Activated CD4-positive, alpha-beta T cell treated with anti-CD3 and anti-CD28 coated beads, Interleukin-2, amount 10 ng/mL, durations not matched to agents 7 days and 5 days (primary cell): Measurements from ENCODE around the gene SAA1. TPM values are rescaled to one million over a fixed set of nuclear protein-coding genes. Genes with fewer than 3 reads are reported as not detected.
"Not testable (repeated sequence)": the region's sequence is repeated elsewhere in the genome, so short reads cannot be mapped to it uniquely, and the experiment has no call there.

ENCODE experiments used
- CTCF ChIA-PET: fragments of 350-600 bp; sonication (Branson Sonifier 250); formaldehyde crosslinking; loops from one replicate; lab custom pipeline; 2021; ENCODE audit warnings: antibody characterized with exemption; lab: Charles Lee
- POLR2A ChIA-PET: fragments of 350-600 bp; sonication (Branson Sonifier 250); formaldehyde crosslinking; loops from one replicate; lab custom pipeline; 2021; ENCODE audit warnings: antibody characterized with exemption; lab: Charles Lee
- DNase-seq: peaks from one replicate; pipeline ENCODE4 v3.0.0-alpha.2; 2020
- H3K27ac Mint-ChIP-seq: one replicate; pipeline ENCODE4 v1.8.0; 2021; ENCODE audit warnings: mild to moderate bottlenecking, moderate library complexity, mixed read lengths
- H3K27me3 Mint-ChIP-seq: one replicate; pipeline ENCODE4 v1.8.0; 2021; ENCODE audit warnings: mixed read lengths
- H3K36me3 Mint-ChIP-seq: one replicate; pipeline ENCODE4 v1.8.0; 2021; ENCODE audit warnings: low read depth, mixed read lengths
- H3K4me1 Mint-ChIP-seq: one replicate; pipeline ENCODE4 v1.8.0; 2021; ENCODE audit warnings: mixed read lengths
- H3K4me3 Mint-ChIP-seq: one replicate; pipeline ENCODE4 v1.8.0; 2021; ENCODE audit warnings: mild to moderate bottlenecking, moderate library complexity, mixed read lengths
- H3K9me3 Mint-ChIP-seq: one replicate; pipeline ENCODE4 v1.8.0; 2021; ENCODE audit warnings: mixed read lengths
- total RNA-seq, 2 experiments: library from RNA; stranded (reverse); gene quantifications; one replicate each; pipeline ENCODE4 v1.2.3, GENCODE V29; 2021

Gene SAA1
- total RNA-seq, 2 experiments from 2014 or later: not detected

- peak; percentile 87 for DNase-seq
- Mint-ChIP-seq H3K36me3 (no peaks in the 10 kb centered on the region), H3K27ac (peak overlapping the region; percentile 36), H3K27me3 (peaks cover 26% of the 10 kb centered on the region), H3K9me3 (no peaks in the 10 kb centered on the region), H3K4me1 (peaks cover 31% of the 10 kb centered on the region), H3K4me3 (no peak overlapping the region)
- CTCF ChIA-PET: interaction anchor here (0.5 to 2.7 kb wide), 32 partner anchors 9 to 535 kb away, joined by 3 to 10 read pairs (median 4); partner anchors contain the start of genes GTF2H1, HPS5, LDHA and SAAL1
- POLR2A ChIA-PET: interaction anchor here (0.5 to 1.4 kb wide), 3 partner anchors 141 to 412 kb away, joined by 3 to 5 read pairs (median 3); no protein-coding TSS in a partner anchor
Measured at GRCh38 chr11:18243783-18244362, 22.2 kb upstream of the SAA1 start.

GRCh38 chr11:18245396-18245795 lies 20.7 kb upstream of the SAA1 start:
- no peak for DNase-seq
- Mint-ChIP-seq H3K4me1 (peaks cover 31% of the 10 kb centered on the region), H3K9me3 (no peaks in the 10 kb centered on the region), H3K36me3 (no peaks in the 10 kb centered on the region), H3K27me3 (peaks cover 16% of the 10 kb centered on the region), H3K4me3 (no peak overlapping the region), H3K27ac (no peak overlapping the region)
- ChIA-PET CTCF (interaction anchor here (2.7 kb wide), 1 partner anchor 15 kb away, joined by 9 read pairs; no protein-coding TSS in a partner anchor), POLR2A (no interaction called here)

GRCh38 chr11:18246379-18247190 lies 19.5 kb upstream of the SAA1 start:
- H3K4me1 Mint-ChIP-seq: peaks cover 31% of the 10 kb centered on the region
- H3K27me3 Mint-ChIP-seq, H3K9me3 Mint-ChIP-seq, CTCF ChIA-PET, H3K36me3 Mint-ChIP-seq: not testable (repeated sequence)
- DNase-seq: peak; percentile 47
- peak overlapping the region; percentile 94 for H3K27ac Mint-ChIP-seq
- POLR2A ChIA-PET: interaction anchor here (0.6 kb wide), 2 partner anchors 21 to 81 kb away, joined by 3 to 4 read pairs; no protein-coding TSS in a partner anchor
- peak overlapping the region; percentile 65 for H3K4me3 Mint-ChIP-seq

- peak overlapping the region; percentile 94 for H3K27ac Mint-ChIP-seq
- POLR2A ChIA-PET: interaction anchor here (0.6 kb wide), 1 partner anchor 20 kb away, joined by 3 read pairs; no protein-coding TSS in a partner anchor
- peak overlapping the region; percentile 65 for H3K4me3 Mint-ChIP-seq
- H3K9me3 Mint-ChIP-seq, H3K36me3 Mint-ChIP-seq, H3K27me3 Mint-ChIP-seq, CTCF ChIA-PET, DNase-seq: not testable (repeated sequence)
- H3K4me1 Mint-ChIP-seq: peaks cover 31% of the 10 kb centered on the region
Measured at GRCh38 chr11:18247191-18247581, 18.9 kb upstream of the SAA1 start.

- Mint-ChIP-seq H3K4me3 (no peak within 1 kb of the TSS), H3K36me3 (no peaks in the 10 kb centered on the region), H3K27ac (no peak within 1 kb of the TSS), H3K9me3 (no peaks in the 10 kb centered on the region), H3K4me1 (peaks cover 31% of the 10 kb centered on the region), H3K27me3 (no peaks in the 10 kb centered on the region)
- no peak for DNase-seq
- POLR2A ChIA-PET: no interaction called here
- CTCF ChIA-PET: interaction anchor here (1.0 to 1.1 kb wide), 2 partner anchors 47 to 371 kb away, joined by 3 read pairs; no protein-coding TSS in a partner anchor
Measured at GRCh38 chr11:18248561-18248960, 17.5 kb upstream of the SAA1 start, which contains the start of gene SAA2. TSS of gene SAA2 (minus strand) at chr11:18248668. CDS start at chr11:18248011, 657 bp downstream.

- Mint-ChIP-seq H3K4me1 (no peaks in the 10 kb centered on the region), H3K27me3 (peaks cover 8% of the 10 kb centered on the region)
Measured at GRCh38 chr11:18253233-18253632, 12.8 kb upstream of the SAA1 start.

GRCh38 chr11:18253778-18254338 lies 12.2 kb upstream of the SAA1 start:
- peaks cover 9% of the 10 kb centered on the region for H3K27me3 Mint-ChIP-seq
- no peak overlapping the region for H3K27ac Mint-ChIP-seq
- no peaks in the 10 kb centered on the region for H3K36me3 Mint-ChIP-seq
- ChIA-PET CTCF (no interaction called here), POLR2A (no interaction called here)
- no peak for DNase-seq
- H3K9me3 Mint-ChIP-seq: no peaks in the 10 kb centered on the region
- no peak overlapping the region for H3K4me3 Mint-ChIP-seq
- no peaks in the 10 kb centered on the region for H3K4me1 Mint-ChIP-seq

More at GRCh38 chr11:18253233-18253632, 12.8 kb upstream of the SAA1 start:
- CTCF ChIA-PET: interaction anchor here (0.9 kb wide), 1 partner anchor 9 kb away, joined by 4 read pairs; no protein-coding TSS in a partner anchor
- no peaks in the 10 kb centered on the region for H3K9me3 Mint-ChIP-seq
- H3K27ac Mint-ChIP-seq: no peak overlapping the region
- no peaks in the 10 kb centered on the region for H3K36me3 Mint-ChIP-seq
- H3K4me3 Mint-ChIP-seq: no peak overlapping the region
- DNase-seq: no peak
- POLR2A ChIA-PET: no interaction called here

- no peaks in the 10 kb centered on the region for H3K9me3 Mint-ChIP-seq
- no peaks in the 10 kb centered on the region for H3K4me1 Mint-ChIP-seq
- DNase-seq: no peak
- H3K27me3 Mint-ChIP-seq: peaks cover 15% of the 10 kb centered on the region
- no peaks in the 10 kb centered on the region for H3K36me3 Mint-ChIP-seq
- H3K27ac Mint-ChIP-seq: no peak overlapping the region
- CTCF ChIA-PET: no interaction called here
- no peak overlapping the region for H3K4me3 Mint-ChIP-seq
- POLR2A ChIA-PET: no interaction called here
Measured at GRCh38 chr11:18254781-18255361, 11.2 kb upstream of the SAA1 start.

- Mint-ChIP-seq H3K9me3 (no peaks in the 10 kb centered on the region), H3K27ac (no peak overlapping the region), H3K36me3 (no peaks in the 10 kb centered on the region), H3K27me3 (peaks cover 18% of the 10 kb centered on the region), H3K4me3 (no peak overlapping the region), H3K4me1 (peaks cover 6% of the 10 kb centered on the region)
- ChIA-PET POLR2A (no interaction called here), CTCF (interaction anchor here (1.0 kb wide), 1 partner anchor 153 kb away, joined by 3 read pairs; the partner anchor contains the start of gene LDHC)
- DNase-seq: no peak
Measured at GRCh38 chr11:18259259-18259658, 6.8 kb upstream of the SAA1 start.

GRCh38 chr11:18261721-18262120 lies 4.3 kb upstream of the SAA1 start:
- DNase-seq: no peak
- ChIA-PET CTCF (no interaction called here), POLR2A (no interaction called here)
- Mint-ChIP-seq H3K4me3 (no peak overlapping the region), H3K4me1 (peaks cover 22% of the 10 kb centered on the region), H3K27me3 (peaks cover 16% of the 10 kb centered on the region), H3K27ac (no peak overlapping the region), H3K9me3 (no peaks in the 10 kb centered on the region), H3K36me3 (no peaks in the 10 kb centered on the region)

GRCh38 chr11:18262681-18263350 lies 3.2 kb upstream of the SAA1 start:
- H3K4me1 Mint-ChIP-seq: peaks cover 23% of the 10 kb centered on the region
- H3K27ac Mint-ChIP-seq, H3K4me3 Mint-ChIP-seq, H3K36me3 Mint-ChIP-seq, CTCF ChIA-PET, POLR2A ChIA-PET, H3K9me3 Mint-ChIP-seq, DNase-seq: not testable (repeated sequence)
- H3K27me3 Mint-ChIP-seq: peaks cover 12% of the 10 kb centered on the region

GRCh38 chr11:18264035-18264434 lies 2.0 kb upstream of the SAA1 start:
- Mint-ChIP-seq H3K36me3 (no peaks in the 10 kb centered on the region), H3K4me1 (peaks cover 32% of the 10 kb centered on the region), H3K9me3 (no peaks in the 10 kb centered on the region), H3K4me3 (no peak overlapping the region), H3K27me3 (peaks cover 8% of the 10 kb centered on the region), H3K27ac (no peak overlapping the region)
- POLR2A ChIA-PET: no interaction called here
- no peak for DNase-seq
- CTCF ChIA-PET: interaction anchor here (0.8 kb wide), 1 partner anchor 20 kb away, joined by 3 read pairs; no protein-coding TSS in a partner anchor
